OCI-LY3 (cell line): ENCODE measurements around the gene SYCE1L.
"Not testable (repeated sequence)": the region's sequence is repeated elsewhere in the genome, so short reads cannot be mapped to it uniquely, and the experiment has no call there.

Source experiments
- H2AFZ ChIP-seq: fragments of 200-600, 300-600 bp; shearing (Covaris generic); 2 replicates; pipeline ENCODE4 v1.6.0; 2014; ENCODE audit warnings: antibody characterized with exemption, low read depth, low read length
- H3K27ac ChIP-seq: fragments of 200-600, 300-600 bp; sonication (generic); 2 replicates; pipeline ENCODE4 v1.5.1; 2014; ENCODE audit warnings: mild to moderate bottlenecking, low read length, moderate library complexity, mixed read lengths
- H3K27me3 ChIP-seq: fragments of 200-600, 300-600 bp; sonication (generic); 2 replicates; pipeline ENCODE4 v1.6.1; 2014; ENCODE audit warnings: low read depth, low read length, mixed read lengths
- H3K36me3 ChIP-seq: fragments of 200-600, 300-600 bp; sonication (generic); replicated peaks from 2 replicates; pipeline ENCODE3; 2014; ENCODE audit warnings: low read depth, low read length, mixed read lengths
- H3K4me1 ChIP-seq: fragments of 300-600, 200-600 bp; sonication (generic); 2 replicates; pipeline ENCODE4 v1.6.1; 2014; ENCODE audit warnings: low read length, mixed read lengths
- H3K4me2 ChIP-seq: fragments of 200-600, 300-600 bp; sonication (generic); 2 replicates; pipeline ENCODE4 v1.6.1; 2014; ENCODE audit warnings: low read length, mixed read lengths
- H3K4me3 ChIP-seq: fragments of 300-600, 200-600 bp; sonication (generic); 2 replicates; pipeline ENCODE4 v1.5.1; 2014; ENCODE audit warnings: antibody characterized with exemption, mild to moderate bottlenecking, low read length, moderate library complexity
- H3K79me2 ChIP-seq: fragments of 300-600, 200-600 bp; shearing (Covaris generic); 2 replicates; pipeline ENCODE4 v1.6.1; 2014; ENCODE audit warnings: mild to moderate bottlenecking, low read length, mixed read lengths
- H3K9ac ChIP-seq: fragments of 300-600, 200-600 bp; shearing (Covaris generic); 2 replicates; pipeline ENCODE4 v1.6.0; 2014; ENCODE audit warnings: mild to moderate bottlenecking, low read length, moderate library complexity
- H3K9me3 ChIP-seq: fragments of 200-600, 300-600 bp; shearing (Covaris generic); 2 replicates; pipeline ENCODE4 v1.6.1; 2014; ENCODE audit warnings: low read length, mixed read lengths; ENCODE audit not compliant: insufficient read depth
- H4K20me1 ChIP-seq: fragments of 200-600, 300-600 bp; sonication (generic); 2 replicates; pipeline ENCODE4 v1.6.1; 2016; ENCODE audit warnings: low read length, mixed read lengths; ENCODE audit not compliant: insufficient read depth
- EZH2phosphoT487 ChIP-seq: fragments of 200-600 bp; shearing (Covaris generic); IDR thresholded peaks from 2 replicates; pipeline ENCODE4 v1.6.1; 2018; ENCODE audit warnings: antibody characterized with exemption, mixed run types, low read depth
- TF ChIP-seq, protein P1 (sequence below): fragments of 200-600, 300-600 bp; sonication (generic); IDR thresholded peaks from 2 replicates; pipeline ENCODE4 v1.5.1; 2014; ENCODE audit warnings: antibody characterized with exemption, low read length, low read depth

The SYCE1L gene

DNA sequence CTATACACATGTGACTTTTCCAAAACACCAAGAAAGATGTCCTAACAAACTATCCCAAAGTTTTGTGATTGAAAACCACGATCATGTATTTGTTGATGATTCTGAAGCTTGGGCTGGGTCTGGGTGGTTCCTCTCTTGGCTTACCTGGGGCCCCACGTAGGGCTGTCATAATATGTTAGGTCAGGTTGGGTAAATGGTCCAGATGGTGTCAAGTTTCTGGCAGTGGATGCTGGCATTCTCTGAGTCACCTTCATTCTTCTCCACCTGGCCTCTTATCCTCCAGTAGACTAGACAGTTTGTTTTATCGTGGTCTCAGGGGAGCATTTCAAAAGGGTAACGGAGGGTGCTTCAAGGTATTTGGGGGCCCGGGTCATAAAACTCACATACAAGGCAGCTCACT lies 39.4 kb downstream of the SYCE1L start:
- Histone ChIP-seq H3K9me3 (no peaks in the 10 kb centered on the region), H4K20me1 (no peaks in the 10 kb centered on the region), H3K27ac (no peak overlapping the region), H3K27me3 (peaks cover 9% of the 10 kb centered on the region; the same call in 1 of the 2 replicates), H3K36me3 (no peaks in the 10 kb centered on the region), H3K4me2 (no peak overlapping the region), H3K9ac (no peak overlapping the region), H2AFZ (no peak overlapping the region), H3K79me2 (no peaks in the 10 kb centered on the region), H3K4me3 (no peak overlapping the region), H3K4me1 (peaks cover 5% of the 10 kb centered on the region; the same call in 1 of the 2 replicates)
- TF ChIP-seq EZH2phosphoT487: no peak
- TF ChIP-seq, protein P1, sequence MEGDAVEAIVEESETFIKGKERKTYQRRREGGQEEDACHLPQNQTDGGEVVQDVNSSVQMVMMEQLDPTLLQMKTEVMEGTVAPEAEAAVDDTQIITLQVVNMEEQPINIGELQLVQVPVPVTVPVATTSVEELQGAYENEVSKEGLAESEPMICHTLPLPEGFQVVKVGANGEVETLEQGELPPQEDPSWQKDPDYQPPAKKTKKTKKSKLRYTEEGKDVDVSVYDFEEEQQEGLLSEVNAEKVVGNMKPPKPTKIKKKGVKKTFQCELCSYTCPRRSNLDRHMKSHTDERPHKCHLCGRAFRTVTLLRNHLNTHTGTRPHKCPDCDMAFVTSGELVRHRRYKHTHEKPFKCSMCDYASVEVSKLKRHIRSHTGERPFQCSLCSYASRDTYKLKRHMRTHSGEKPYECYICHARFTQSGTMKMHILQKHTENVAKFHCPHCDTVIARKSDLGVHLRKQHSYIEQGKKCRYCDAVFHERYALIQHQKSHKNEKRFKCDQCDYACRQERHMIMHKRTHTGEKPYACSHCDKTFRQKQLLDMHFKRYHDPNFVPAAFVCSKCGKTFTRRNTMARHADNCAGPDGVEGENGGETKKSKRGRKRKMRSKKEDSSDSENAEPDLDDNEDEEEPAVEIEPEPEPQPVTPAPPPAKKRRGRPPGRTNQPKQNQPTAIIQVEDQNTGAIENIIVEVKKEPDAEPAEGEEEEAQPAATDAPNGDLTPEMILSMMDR: no peak

DNA sequence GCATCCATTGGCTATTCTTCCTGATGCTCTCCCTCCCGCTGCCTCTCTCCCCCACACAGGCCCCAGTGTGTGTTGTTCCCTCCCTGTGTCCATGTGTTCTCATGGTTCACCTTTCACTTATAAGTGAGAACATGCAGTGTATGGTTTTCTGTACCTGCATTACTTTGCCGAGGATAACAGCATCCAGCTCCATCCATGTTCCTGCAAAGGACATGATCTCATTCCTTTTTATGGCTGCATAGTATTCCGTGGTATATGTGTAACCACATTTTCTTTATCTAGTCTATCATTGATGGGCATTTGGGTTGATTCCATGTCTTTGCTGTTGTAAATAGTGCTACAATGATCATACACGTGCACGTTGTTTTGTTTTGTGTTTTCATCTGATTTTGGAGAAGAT lies 43.3 kb downstream of the SYCE1L start:
- not testable (repeated sequence) for H3K36me3 ChIP-seq, H4K20me1 ChIP-seq, H3K4me2 ChIP-seq, H3K4me3 ChIP-seq, H3K9me3 ChIP-seq, H3K27me3 ChIP-seq, H3K27ac ChIP-seq, H2AFZ ChIP-seq, H3K9ac ChIP-seq, H3K79me2 ChIP-seq
- H3K4me1 ChIP-seq: peaks cover 18% of the 10 kb centered on the region

DNA sequence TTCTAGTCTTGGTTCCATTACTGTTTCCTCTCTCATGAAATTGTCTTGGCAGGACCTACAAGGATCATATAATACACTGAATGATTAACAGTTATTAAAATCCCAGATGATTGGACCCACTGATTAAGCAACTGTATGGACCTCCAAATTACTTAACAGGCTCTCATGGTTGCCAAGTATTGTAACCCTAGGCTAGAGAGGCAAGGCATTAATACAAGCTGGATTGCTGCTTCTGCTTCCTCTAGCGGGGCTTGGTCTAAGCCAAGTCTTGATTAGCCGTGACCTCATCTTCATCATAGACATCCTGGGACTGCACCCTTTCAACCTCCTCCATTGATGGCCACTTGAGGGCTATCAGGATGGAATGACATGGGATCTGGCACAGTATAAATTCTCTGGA lies 46.9 kb downstream of the SYCE1L start:
- Histone ChIP-seq H3K27ac (no peak overlapping the region), H3K36me3 (no peaks in the 10 kb centered on the region), H3K4me1 (peaks cover 18% of the 10 kb centered on the region), H3K79me2 (no peaks in the 10 kb centered on the region), H3K4me3 (no peak overlapping the region), H4K20me1 (no peaks in the 10 kb centered on the region), H3K9ac (no peak overlapping the region), H2AFZ (no peak overlapping the region), H3K4me2 (no peak overlapping the region), H3K9me3 (no peaks in the 10 kb centered on the region), H3K27me3 (peaks cover 9% of the 10 kb centered on the region; the same call in 1 of the 2 replicates)
- TF ChIP-seq, protein P1: no peak
- no peak for TF ChIP-seq EZH2phosphoT487

DNA sequence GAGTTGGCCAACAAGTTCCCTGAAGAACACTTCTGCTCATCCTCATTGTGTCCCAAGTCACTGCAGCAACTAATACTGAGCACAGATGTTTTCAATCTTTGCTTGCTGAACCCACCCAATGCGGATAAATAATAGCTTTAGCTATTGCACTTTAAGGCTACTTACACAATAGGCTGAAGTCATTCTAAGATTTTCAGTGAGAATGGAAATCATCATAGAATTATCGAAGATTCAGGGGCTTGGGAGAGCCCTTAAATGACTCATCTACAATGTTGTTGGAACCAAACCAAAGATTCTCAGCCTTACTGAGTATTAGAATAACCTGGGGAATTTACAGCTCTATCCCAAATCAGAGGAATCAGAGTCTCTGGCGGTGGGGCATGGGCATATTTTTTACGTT lies 51.2 kb downstream of the SYCE1L start:
- H4K20me1 ChIP-seq: no peaks in the 10 kb centered on the region
- no peak overlapping the region for H3K4me3 ChIP-seq
- no peaks in the 10 kb centered on the region for H3K9me3 ChIP-seq
- TF ChIP-seq, protein P1: no peak
- TF ChIP-seq EZH2phosphoT487: no peak
- H3K4me1 ChIP-seq: peaks cover 4% of the 10 kb centered on the region; the same call in 1 of the 2 replicates
- no peak overlapping the region for H3K9ac ChIP-seq
- peaks cover 14% of the 10 kb centered on the region; the same call in 1 of the 2 replicates for H3K27me3 ChIP-seq
- no peak overlapping the region for H3K4me2 ChIP-seq
- no peaks in the 10 kb centered on the region for H3K79me2 ChIP-seq
- H3K36me3 ChIP-seq: no peaks in the 10 kb centered on the region
- no peak overlapping the region for H3K27ac ChIP-seq
- no peak overlapping the region for H2AFZ ChIP-seq
